HG03575 (cell line): ENCODE results near the gene WFIKKN1.

Source experiments
- ATAC-seq: cut with Tn5 transposase; IDR thresholded peaks from one replicate; pipeline ENCODE4 v1.9.1; 2021; ENCODE audit not compliant: unreplicated experiment, insufficient number of reproducible peaks, low FRiP score; ENCODE audit errors: extremely low read depth

Gene WFIKKN1

GRCh38 chr16:620700-621525 is 9.9 kb upstream of the WFIKKN1 start:
- no peak for ATAC-seq

GRCh38 chr16:621526-622105 is 9.2 kb upstream of the WFIKKN1 start:
- ATAC-seq = no peak

- ATAC-seq = no peak
Observed at GRCh38 chr16:622920-623280, 7.9 kb upstream of the WFIKKN1 start.

GRCh38 chr16:624526-625070 is 6.2 kb upstream of the WFIKKN1 start:
- no peak for ATAC-seq

GRCh38 chr16:625117-625976 is 5.4 kb upstream of the WFIKKN1 start:
- ATAC-seq = no peak

GRCh38 chr16:625977-626765 is 4.6 kb upstream of the WFIKKN1 start:
- ATAC-seq = no peak

GRCh38 chr16:626787-627453 is 3.9 kb upstream of the WFIKKN1 start:
- no peak for ATAC-seq

GRCh38 chr16:627454-628239 is 3.1 kb upstream of the WFIKKN1 start:
- ATAC-seq = no peak

GRCh38 chr16:628321-629061 is 2.3 kb upstream of the WFIKKN1 start:
- no peak for ATAC-seq

GRCh38 chr16:629185-629832 is 1.5 kb upstream of the WFIKKN1 start:
- no peak for ATAC-seq

- no peak for ATAC-seq
Observed at GRCh38 chr16:629833-630248, 944 bp upstream of the WFIKKN1 start.

GRCh38 chr16:630249-630814 is 453 bp upstream of the WFIKKN1 start:
- ATAC-seq = no peak

- ATAC-seq = no peak
Observed at GRCh38 chr16:631808-632358, 1.1 kb downstream of the WFIKKN1 start.

- ATAC-seq = no peak
Observed at GRCh38 chr16:632486-633335, 1.9 kb downstream of the WFIKKN1 start.
